Measurements from ENCODE around the gene TMEM132D.

The TMEM132D gene

GRCh38 chr12:129534966-129535750 is 368.7 kb downstream of the TMEM132D start:
- no peak for DNase-seq (ENCODE audit: low spot score)

DNA sequence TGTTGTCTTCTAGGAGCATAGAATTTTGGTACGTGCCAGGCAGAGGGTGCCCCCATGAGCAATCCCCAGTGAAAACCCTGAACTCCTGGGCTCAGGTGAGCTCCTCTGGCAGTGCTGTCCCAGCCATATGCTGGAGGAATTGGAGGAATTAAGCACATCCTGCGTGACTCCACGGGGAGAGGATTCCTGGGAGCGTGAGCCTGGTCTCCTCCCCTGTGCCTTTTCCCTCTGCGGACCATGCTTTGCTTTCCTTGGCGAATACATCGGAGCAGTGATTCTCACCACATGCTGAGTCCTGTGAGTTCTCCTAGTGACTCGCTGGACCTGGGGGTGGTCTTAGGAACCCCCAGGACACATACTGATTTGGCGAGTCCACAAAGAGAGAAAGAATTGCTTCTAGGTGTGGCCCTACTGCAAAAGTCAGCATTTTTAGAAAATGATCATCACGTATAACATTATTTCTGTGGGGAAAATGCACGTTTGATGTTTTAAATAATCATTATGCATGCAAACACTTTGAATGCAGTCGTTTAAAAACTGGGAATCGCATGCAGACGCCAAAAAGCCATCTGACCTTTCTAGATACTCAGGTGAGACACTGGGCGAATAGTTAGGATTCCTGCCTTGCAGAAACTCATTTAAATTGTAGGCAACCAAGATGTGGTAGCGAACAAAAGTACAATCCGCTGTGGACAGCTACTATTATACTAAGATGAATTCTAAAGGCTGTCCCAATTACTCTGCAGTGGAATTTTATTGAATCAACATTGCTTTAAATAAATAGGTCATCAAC is 370.9 kb downstream of the TMEM132D start:
- DNase-seq (ENCODE audit: low spot score) = no peak

DNA sequence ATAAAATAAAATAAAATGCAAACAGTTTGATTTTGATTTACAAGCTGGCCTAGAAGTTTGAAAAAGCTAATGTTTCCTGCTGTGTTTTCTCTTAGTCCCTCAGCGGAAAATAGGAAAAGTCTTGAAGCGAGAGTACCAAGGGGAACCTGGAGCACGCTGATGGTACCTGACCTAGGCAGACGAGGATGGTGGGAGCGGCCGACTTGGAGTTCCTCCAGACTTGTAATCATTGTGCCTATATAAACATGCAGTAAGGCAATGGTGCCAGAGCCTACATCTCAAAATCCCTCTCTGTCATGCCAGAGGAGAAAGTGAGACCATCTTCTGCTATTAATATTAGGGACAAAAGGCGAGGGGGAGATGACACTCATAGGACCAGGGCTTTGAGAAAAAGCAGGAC is 371.7 kb downstream of the TMEM132D start:
- DNase-seq (ENCODE audit: low spot score) = no peak

GRCh38 chr12:129530984-129531383 is 372.8 kb downstream of the TMEM132D start:
- no peak for DNase-seq (ENCODE audit: low spot score)

DNA sequence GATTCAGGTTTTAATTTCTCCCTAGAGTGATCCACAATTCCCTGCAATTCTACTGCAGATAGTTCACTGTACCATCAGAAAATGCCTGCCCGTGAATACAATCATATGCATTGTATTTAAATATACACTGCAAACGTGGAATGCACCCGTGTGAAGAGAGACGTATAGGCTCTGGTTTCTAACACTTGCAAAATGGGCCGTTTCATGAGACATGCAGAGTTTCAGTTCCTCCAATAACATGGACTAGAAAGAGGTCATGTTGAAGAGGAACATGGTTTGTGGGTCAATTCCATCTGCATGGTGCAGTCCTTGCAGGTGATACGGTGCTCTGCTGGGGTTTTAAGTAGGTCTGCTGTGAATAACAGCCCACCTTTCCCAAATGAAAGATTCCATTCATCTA is 373.3 kb downstream of the TMEM132D start:
- no peak for DNase-seq (ENCODE audit: low spot score)

DNA sequence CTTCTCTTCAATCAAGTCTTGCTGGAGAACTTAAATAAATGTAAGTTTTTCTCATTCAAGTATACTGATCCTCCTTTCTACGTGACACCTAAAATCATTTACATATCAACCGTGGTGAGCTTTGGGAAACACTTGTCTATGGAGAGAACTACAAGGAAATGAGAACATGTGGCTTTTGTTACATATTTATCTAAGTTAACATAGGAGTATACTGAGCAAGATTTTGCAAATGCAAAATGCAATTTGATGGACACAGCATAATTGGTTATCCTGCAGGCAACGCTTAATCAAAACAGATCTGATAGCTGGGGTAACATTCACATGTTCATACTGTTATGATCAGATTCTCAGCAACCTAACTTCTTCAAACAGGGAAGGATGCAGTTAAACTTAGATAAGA is 376.3 kb downstream of the TMEM132D start:
- no peak for DNase-seq (ENCODE audit: low spot score)

- DNase-seq (ENCODE audit: low spot score) = no peak
Observed at GRCh38 chr12:129523621-129524020, 380.2 kb downstream of the TMEM132D start.

DNA sequence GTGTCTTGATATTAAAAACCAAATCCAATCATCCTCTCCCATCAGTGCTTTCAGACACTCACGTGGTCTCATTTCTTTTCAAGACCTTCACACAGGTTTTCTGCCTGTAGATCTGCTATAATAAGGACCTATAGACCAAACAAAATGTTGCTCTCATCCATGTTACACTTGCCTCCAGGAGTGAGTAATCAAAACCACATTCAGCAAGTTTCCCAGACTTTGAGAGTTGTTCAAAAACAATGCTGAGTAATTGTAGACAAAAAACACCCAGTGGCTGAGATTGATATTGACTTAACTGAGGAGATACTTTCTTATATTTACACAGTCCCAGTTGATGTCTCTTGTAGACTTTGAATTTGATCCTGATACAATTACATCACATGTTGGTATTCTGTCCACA is 383.1 kb downstream of the TMEM132D start:
- no peak for DNase-seq (ENCODE audit: low spot score)

DNA sequence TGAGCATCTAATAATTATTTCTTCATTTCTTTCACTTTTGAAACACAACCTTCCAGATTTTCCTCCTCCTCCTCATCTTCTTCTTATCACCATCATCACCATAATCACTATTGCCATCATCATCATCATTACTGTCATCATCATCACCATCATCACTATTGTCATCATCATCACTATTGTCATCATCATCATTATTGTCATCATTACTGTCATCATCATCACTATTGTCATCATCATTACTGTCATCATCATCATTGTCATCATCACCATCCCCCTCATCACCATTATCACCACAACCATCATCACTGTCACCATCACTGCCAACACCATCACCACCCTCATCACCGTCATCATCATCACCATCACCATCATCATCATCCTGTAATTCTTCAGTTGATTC is 400.0 kb downstream of the TMEM132D start:
- no peak for DNase-seq (ENCODE audit: low spot score)

- DNase-seq (ENCODE audit: low spot score) = no peak
Observed at GRCh38 chr12:129496226-129496625, 407.6 kb downstream of the TMEM132D start.

DNA sequence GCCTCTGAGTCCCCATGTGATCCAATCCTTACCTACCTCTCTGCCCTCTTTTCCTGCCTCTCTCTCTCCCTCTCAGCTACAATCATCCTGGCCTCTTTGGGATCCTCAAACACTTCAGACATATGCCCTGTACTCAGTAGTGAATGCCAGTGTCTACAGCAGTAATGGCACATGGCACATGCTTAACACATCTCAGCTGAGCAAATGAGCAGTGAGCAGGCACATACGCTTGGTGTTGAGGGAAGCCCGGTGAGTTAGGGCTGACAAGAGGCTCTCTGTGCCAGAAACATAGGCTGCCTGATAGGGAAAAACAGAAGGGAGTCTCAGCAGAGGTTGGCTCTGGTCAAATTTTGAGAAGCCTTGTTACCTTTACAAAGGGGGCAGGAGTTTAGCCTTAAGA is 409.1 kb downstream of the TMEM132D start:
- DNase-seq (ENCODE audit: low spot score) = no peak

DNA sequence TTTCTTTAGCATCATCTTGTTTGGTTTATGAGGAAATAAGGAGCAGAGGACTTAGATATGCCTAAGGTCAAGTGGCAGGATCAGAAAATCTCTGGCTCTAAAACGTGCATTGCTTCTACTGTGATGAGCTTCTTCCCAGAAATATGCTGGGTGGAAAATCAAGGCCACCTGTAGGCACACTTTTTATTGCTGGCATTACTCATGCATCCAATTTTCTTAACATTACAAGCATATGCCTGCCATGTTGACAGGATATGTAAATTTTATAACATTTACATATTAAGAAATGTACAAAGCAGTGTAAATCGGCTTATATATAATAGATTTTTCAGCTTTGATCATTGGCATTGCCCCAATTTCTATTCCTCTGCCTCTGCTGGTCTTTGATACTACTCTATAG is 409.6 kb downstream of the TMEM132D start:
- DNase-seq (ENCODE audit: low spot score) = no peak

DNA sequence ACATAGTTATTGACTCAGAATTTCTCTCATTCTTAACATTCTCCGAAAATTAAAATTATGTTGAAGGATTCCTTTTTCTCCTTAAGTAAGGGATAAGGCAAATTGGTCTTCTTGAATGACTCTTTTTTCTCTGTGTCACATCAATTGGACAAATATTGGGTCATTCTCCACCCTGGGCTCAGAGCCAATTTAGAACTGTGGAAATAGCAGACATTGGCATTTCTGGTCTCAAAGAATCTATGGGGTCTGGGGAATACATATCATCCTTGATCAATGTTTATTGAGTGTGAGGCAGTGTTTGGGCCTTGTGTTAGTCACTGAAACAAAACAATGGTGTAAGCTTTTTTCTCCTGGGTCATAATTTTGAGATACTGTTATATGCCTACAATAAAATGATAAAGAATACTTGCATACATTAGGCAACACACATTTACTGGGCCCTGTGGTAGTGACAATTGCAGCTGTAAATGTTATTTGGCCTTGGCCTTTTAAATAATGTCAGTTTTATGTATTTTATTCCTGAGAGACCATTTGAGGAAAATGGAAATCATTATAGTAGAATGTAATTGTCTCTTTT is 414.6 kb downstream of the TMEM132D start:
- no peak for DNase-seq (ENCODE audit: low spot score)

GRCh38 chr12:129486931-129487330 is 416.9 kb downstream of the TMEM132D start:
- DNase-seq (ENCODE audit: low spot score) = no peak

- DNase-seq (ENCODE audit: low spot score) = no peak
Observed at GRCh38 chr12:129483111-129483893, 420.5 kb downstream of the TMEM132D start.

GRCh38 chr12:129481921-129482320 is 421.9 kb downstream of the TMEM132D start:
- DNase-seq (ENCODE audit: low spot score) = no peak

- DNase-seq (ENCODE audit: low spot score) = no peak
Observed at GRCh38 chr12:129470196-129470595, 433.6 kb downstream of the TMEM132D start.

DNA sequence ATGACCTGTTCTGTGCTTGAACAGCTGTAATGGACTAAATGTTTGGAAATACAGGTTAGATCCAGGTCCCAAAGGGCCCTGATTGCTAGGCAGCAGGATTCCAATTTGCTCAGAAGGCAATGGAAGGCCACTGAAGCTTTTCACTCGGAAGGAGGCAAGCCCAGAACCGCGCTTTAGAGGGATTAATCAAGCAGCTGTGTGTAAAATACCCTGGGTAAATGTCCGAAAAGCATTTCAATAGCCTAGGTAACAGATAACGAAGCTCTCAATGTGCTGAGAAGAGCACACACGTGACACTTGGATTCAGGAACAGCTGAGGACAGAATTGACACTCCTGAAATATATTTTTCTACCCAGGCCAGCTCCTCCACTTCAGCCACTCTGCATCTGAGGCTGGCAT is 436.1 kb downstream of the TMEM132D start:
- DNase-seq (ENCODE audit: low spot score) = no peak

- no peak for DNase-seq (ENCODE audit: low spot score)
Observed at GRCh38 chr12:129467289-129467688, 436.5 kb downstream of the TMEM132D start.

DNA sequence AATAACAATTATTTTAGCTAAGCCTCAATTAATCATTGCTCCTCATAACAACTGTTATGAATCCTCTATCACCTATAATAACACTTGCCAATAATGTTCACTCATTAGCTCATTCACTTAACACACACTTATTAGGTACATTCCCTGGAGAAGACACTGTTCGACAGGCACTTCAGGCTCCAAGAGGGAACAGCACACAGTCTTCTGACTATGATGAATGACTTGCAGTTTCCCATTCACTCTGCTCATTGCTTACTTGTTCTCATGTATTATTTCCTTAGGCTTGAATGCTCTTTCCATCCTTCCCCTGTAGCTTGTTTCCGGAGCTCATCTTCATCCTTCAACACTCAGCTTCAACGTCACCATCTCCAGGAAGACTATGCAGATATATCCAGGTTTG is 437.3 kb downstream of the TMEM132D start:
- DNase-seq (ENCODE audit: low spot score) = no peak

DNA sequence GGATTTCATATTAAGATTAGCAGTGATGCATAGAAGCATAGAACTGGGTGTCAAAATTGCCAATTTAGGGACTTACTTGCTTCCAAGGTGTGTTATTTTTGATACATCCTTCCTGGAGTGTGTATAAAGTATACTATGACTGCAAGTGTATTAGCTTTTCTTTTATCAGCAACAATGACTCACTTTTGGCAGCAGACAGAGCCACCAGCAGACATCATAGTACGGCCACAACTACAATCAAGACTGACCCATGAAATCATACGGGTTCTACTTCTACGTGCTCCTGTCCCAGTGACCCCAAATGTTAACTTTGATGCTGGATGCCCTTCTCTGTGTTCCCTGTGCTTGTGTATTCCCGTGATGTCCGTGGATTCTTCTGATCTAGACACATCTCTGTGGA is 443.9 kb downstream of the TMEM132D start:
- DNase-seq (ENCODE audit: low spot score) = no peak

- DNase-seq (ENCODE audit: low spot score) = no peak
Observed at GRCh38 chr12:129446696-129447095, 457.1 kb downstream of the TMEM132D start.
